ENCODE measurements around the gene TMEM254.

TMEM254 gene

DNA sequence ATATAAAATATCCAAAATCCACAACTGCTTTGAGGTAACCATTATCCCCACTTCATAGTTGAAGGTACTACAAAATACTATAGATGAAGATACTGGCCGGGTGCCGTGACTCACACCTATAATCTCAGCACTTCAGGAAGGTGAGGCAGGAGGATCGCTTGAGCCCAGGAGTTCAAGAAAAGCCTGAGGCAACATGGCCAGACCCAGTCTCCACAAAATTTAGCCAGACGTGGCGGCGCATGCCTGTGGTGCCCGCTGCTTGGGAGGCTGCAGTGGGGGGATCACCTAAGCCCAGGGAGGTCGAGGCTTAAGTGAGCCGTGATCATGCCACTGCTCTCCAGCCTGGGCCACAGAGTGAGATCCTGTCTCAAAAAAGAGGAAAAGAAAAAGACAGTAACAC is 21.7 kb downstream of the TMEM254 start:
- Histone ChIP-seq H3K27me3 (ENCODE audit: control insufficient read depth in 2 of 2, insufficient read depth in 2 of 2, low read length in 2 of 2) (no peaks in the 10 kb centered on the region), H3K4me1 (ENCODE audit: control insufficient read depth in 2 of 2, insufficient read depth in 2 of 2, low read length in 2 of 2) (peaks cover 0 to 7% of the 10 kb centered on the region in 2 donors), H3K9ac (ENCODE audit: low read depth in 1 of 2, low read length in 2 of 2) (no peak overlapping the region), H3K36me3 (ENCODE audit: control insufficient read depth in 2 of 2, insufficient read depth in 2 of 2, low read length in 2 of 2) (no peaks in the 10 kb centered on the region), H3K27ac (ENCODE audit: low read depth in 2 of 2, low read length in 2 of 2) (no peak overlapping the region), H3K9me3 (ENCODE audit: control insufficient read depth in 2 of 2, low read length in 2 of 2) (no peaks in the 10 kb centered on the region), H3K4me3 (ENCODE audit: low read length in 2 of 2) (no peak overlapping the region)

DNA sequence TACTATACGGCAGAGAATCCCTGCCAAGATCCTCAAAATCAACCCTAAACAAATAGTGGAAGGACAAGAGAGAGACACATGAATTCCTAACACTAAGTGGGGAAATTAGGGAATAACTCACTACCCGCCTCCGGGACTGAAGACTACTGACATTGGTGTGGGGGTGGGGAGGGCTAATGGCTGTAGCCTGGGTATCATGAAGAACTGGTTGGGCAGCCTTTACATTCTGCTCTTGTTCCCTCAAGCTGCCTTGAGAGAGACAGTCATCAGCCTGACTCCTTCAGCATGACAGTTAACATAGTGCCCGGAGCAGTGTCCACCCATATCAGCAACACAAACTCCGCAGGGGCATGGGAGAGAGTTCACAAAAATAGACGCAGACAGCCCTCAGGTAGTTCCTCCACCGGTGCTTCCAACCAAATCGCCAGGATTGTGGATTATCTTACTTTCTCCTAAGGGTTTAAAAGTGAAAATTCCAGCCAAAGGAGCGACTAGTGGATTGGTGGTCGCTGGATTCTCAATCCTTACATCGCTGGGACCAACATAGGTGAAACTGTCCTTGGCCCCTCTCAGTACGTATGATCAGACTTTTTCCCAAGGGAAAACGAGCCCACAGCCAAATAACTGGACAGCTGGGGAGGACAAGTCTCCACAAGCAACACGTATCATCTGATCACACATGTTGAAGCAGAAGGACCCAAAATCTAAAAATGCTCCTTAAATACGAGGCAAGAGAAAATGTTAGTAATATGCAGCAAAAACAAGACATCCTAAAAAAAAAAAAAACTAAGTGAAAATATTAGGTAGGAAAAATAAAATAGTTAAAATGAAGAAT is 22.6 kb downstream of the TMEM254 start:
- Histone ChIP-seq H3K36me3 (ENCODE audit: control insufficient read depth in 2 of 2, insufficient read depth in 2 of 2, low read length in 2 of 2) (no peaks in the 10 kb centered on the region), H3K4me3 (ENCODE audit: low read length in 2 of 2) (no peak overlapping the region), H3K27ac (ENCODE audit: low read depth in 2 of 2, low read length in 2 of 2) (no peak overlapping the region), H3K9ac (ENCODE audit: low read depth in 1 of 2, low read length in 2 of 2) (no peak overlapping the region), H3K4me1 (ENCODE audit: control insufficient read depth in 2 of 2, insufficient read depth in 2 of 2, low read length in 2 of 2) (peaks cover 0 to 7% of the 10 kb centered on the region in 2 donors), H3K9me3 (ENCODE audit: control insufficient read depth in 2 of 2, low read length in 2 of 2) (no peaks in the 10 kb centered on the region), H3K27me3 (ENCODE audit: control insufficient read depth in 2 of 2, insufficient read depth in 2 of 2, low read length in 2 of 2) (no peaks in the 10 kb centered on the region)

- Histone ChIP-seq H3K27me3 (ENCODE audit: control insufficient read depth in 2 of 2, insufficient read depth in 2 of 2, low read length in 2 of 2) (no peaks in the 10 kb centered on the region), H3K4me3 (ENCODE audit: low read length in 2 of 2) (no peak overlapping the region), H3K36me3 (ENCODE audit: control insufficient read depth in 2 of 2, insufficient read depth in 2 of 2, low read length in 2 of 2) (no peaks in the 10 kb centered on the region), H3K9ac (ENCODE audit: low read depth in 1 of 2, low read length in 2 of 2) (no peak overlapping the region), H3K9me3 (ENCODE audit: control insufficient read depth in 2 of 2, low read length in 2 of 2) (peaks cover 4% of the 10 kb centered on the region in 2 donors), H3K27ac (ENCODE audit: low read depth in 2 of 2, low read length in 2 of 2) (peak overlapping the region; percentile 17 to 53), H3K4me1 (ENCODE audit: control insufficient read depth in 2 of 2, insufficient read depth in 2 of 2, low read length in 2 of 2) (peaks cover 0 to 7% of the 10 kb centered on the region in 2 donors)
These were observed 25.8 kb downstream of the TMEM254 start for GRCh38 chr10:80104066-80104926.

GRCh38 chr10:80108576-80109239 is 30.2 kb downstream of the TMEM254 start:
- Histone ChIP-seq H3K9me3 (ENCODE audit: control insufficient read depth in 2 of 2, low read length in 2 of 2) (peaks cover 4% of the 10 kb centered on the region in 2 donors), H3K9ac (ENCODE audit: low read depth in 1 of 2, low read length in 2 of 2) (no peak overlapping the region)

GRCh38 chr10:80110986-80111385 is 32.5 kb downstream of the TMEM254 start:
- Histone ChIP-seq H3K9ac (ENCODE audit: low read depth in 1 of 2, low read length in 2 of 2) (no peak overlapping the region), H3K4me1 (ENCODE audit: control insufficient read depth in 2 of 2, insufficient read depth in 2 of 2, low read length in 2 of 2) (no peaks in the 10 kb centered on the region), H3K36me3 (ENCODE audit: control insufficient read depth in 2 of 2, insufficient read depth in 2 of 2, low read length in 2 of 2) (no peaks in the 10 kb centered on the region), H3K4me3 (ENCODE audit: low read length in 2 of 2) (no peak overlapping the region), H3K9me3 (ENCODE audit: control insufficient read depth in 2 of 2, low read length in 2 of 2) (peaks cover 4% of the 10 kb centered on the region in 2 donors), H3K27me3 (ENCODE audit: control insufficient read depth in 2 of 2, insufficient read depth in 2 of 2, low read length in 2 of 2) (no peaks in the 10 kb centered on the region), H3K27ac (ENCODE audit: low read depth in 2 of 2, low read length in 2 of 2) (no peak overlapping the region)

More at GRCh38 chr10:80108576-80109239, 30.2 kb downstream of the TMEM254 start:
- Histone ChIP-seq H3K27ac (ENCODE audit: low read depth in 2 of 2, low read length in 2 of 2) (no peak overlapping the region), H3K36me3 (ENCODE audit: control insufficient read depth in 2 of 2, insufficient read depth in 2 of 2, low read length in 2 of 2) (no peaks in the 10 kb centered on the region), H3K4me1 (ENCODE audit: control insufficient read depth in 2 of 2, insufficient read depth in 2 of 2, low read length in 2 of 2) (peaks cover 0 to 7% of the 10 kb centered on the region in 2 donors), H3K4me3 (ENCODE audit: low read length in 2 of 2) (no peak overlapping the region), H3K27me3 (ENCODE audit: control insufficient read depth in 2 of 2, insufficient read depth in 2 of 2, low read length in 2 of 2) (no peaks in the 10 kb centered on the region)

- H3K9me3 ChIP-seq (ENCODE audit: control insufficient read depth in 2 of 2, low read length in 2 of 2): no peaks in the 10 kb centered on the region
- H3K4me3 ChIP-seq (ENCODE audit: low read length in 2 of 2): no peak overlapping the region
- no peaks in the 10 kb centered on the region for H3K4me1 ChIP-seq (ENCODE audit: control insufficient read depth in 2 of 2, insufficient read depth in 2 of 2, low read length in 2 of 2)
These were observed 40.2 kb downstream of the TMEM254 start for GRCh38 chr10:80118669-80119068.

GRCh38 chr10:80122110-80122710 is 43.7 kb downstream of the TMEM254 start:
- no peaks in the 10 kb centered on the region for H3K9me3 ChIP-seq (ENCODE audit: control insufficient read depth in 2 of 2, low read length in 2 of 2)
- H3K4me1 ChIP-seq (ENCODE audit: control insufficient read depth in 2 of 2, insufficient read depth in 2 of 2, low read length in 2 of 2): no peaks in the 10 kb centered on the region
- no peak overlapping the region for H3K9ac ChIP-seq (ENCODE audit: low read depth in 1 of 2, low read length in 2 of 2)
- no peak overlapping the region for H3K4me3 ChIP-seq (ENCODE audit: low read length in 2 of 2)
- H3K36me3 ChIP-seq (ENCODE audit: control insufficient read depth in 2 of 2, insufficient read depth in 2 of 2, low read length in 2 of 2): no peaks in the 10 kb centered on the region
- H3K27ac ChIP-seq (ENCODE audit: low read depth in 2 of 2, low read length in 2 of 2): no peak overlapping the region
- no peaks in the 10 kb centered on the region for H3K27me3 ChIP-seq (ENCODE audit: control insufficient read depth in 2 of 2, insufficient read depth in 2 of 2, low read length in 2 of 2)

More at GRCh38 chr10:80118669-80119068, 40.2 kb downstream of the TMEM254 start:
- Histone ChIP-seq H3K36me3 (ENCODE audit: control insufficient read depth in 2 of 2, insufficient read depth in 2 of 2, low read length in 2 of 2) (no peaks in the 10 kb centered on the region), H3K27me3 (ENCODE audit: control insufficient read depth in 2 of 2, insufficient read depth in 2 of 2, low read length in 2 of 2) (no peaks in the 10 kb centered on the region), H3K9ac (ENCODE audit: low read depth in 1 of 2, low read length in 2 of 2) (no peak overlapping the region), H3K27ac (ENCODE audit: low read depth in 2 of 2, low read length in 2 of 2) (no peak overlapping the region)

GRCh38 chr10:80122746-80123145 is 44.3 kb downstream of the TMEM254 start:
- no peak overlapping the region for H3K27ac ChIP-seq (ENCODE audit: low read depth in 2 of 2, low read length in 2 of 2)
- no peak overlapping the region for H3K4me3 ChIP-seq (ENCODE audit: low read length in 2 of 2)
- no peaks in the 10 kb centered on the region for H3K4me1 ChIP-seq (ENCODE audit: control insufficient read depth in 2 of 2, insufficient read depth in 2 of 2, low read length in 2 of 2)
- no peak overlapping the region for H3K9ac ChIP-seq (ENCODE audit: low read depth in 1 of 2, low read length in 2 of 2)
- no peaks in the 10 kb centered on the region for H3K27me3 ChIP-seq (ENCODE audit: control insufficient read depth in 2 of 2, insufficient read depth in 2 of 2, low read length in 2 of 2)
- H3K9me3 ChIP-seq (ENCODE audit: control insufficient read depth in 2 of 2, low read length in 2 of 2): no peaks in the 10 kb centered on the region
- no peaks in the 10 kb centered on the region for H3K36me3 ChIP-seq (ENCODE audit: control insufficient read depth in 2 of 2, insufficient read depth in 2 of 2, low read length in 2 of 2)

DNA sequence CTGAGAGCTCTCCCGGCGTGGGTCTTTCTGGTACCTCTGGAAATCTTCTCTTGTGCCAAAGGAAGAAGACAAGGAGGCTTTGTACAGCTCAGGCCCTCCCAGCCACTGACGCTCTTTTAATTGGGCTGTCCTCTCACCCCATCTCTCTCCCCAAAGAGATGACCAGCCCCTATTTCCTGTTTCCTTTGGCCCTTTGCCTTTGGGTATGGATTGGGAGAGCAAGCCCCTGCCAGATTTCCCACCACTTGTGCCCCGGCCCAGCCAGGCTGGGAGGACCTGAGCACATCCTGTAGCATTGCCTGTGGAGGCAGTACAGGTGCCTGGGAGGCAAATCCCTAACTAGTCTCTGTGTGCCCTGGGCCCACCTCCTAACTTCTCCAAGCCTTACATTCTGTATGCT is 48.4 kb downstream of the TMEM254 start:
- Histone ChIP-seq H3K27ac (ENCODE audit: low read depth in 2 of 2, low read length in 2 of 2) (no peak overlapping the region), H3K9ac (ENCODE audit: low read depth in 1 of 2, low read length in 2 of 2) (no peak overlapping the region), H3K4me1 (ENCODE audit: control insufficient read depth in 2 of 2, insufficient read depth in 2 of 2, low read length in 2 of 2) (no peaks in the 10 kb centered on the region), H3K36me3 (ENCODE audit: control insufficient read depth in 2 of 2, insufficient read depth in 2 of 2, low read length in 2 of 2) (no peaks in the 10 kb centered on the region), H3K4me3 (ENCODE audit: low read length in 2 of 2) (no peak overlapping the region), H3K27me3 (ENCODE audit: control insufficient read depth in 2 of 2, insufficient read depth in 2 of 2, low read length in 2 of 2) (peaks cover 2 to 6% of the 10 kb centered on the region in 2 donors), H3K9me3 (ENCODE audit: control insufficient read depth in 2 of 2, low read length in 2 of 2) (no peaks in the 10 kb centered on the region)

Measured in mucosa of rectum (tissue), 2 donors.